ENCODE measurements around the gene PSMG4.

PSMG4 gene

GRCh38 chr6:3277251-3277650, 18.5 kb downstream of the PSMG4 start:
- DNase-seq (ENCODE audit: low spot score): no peak

GRCh38 chr6:3277851-3278416, 19.2 kb downstream of the PSMG4 start:
- DNase-seq (ENCODE audit: low spot score): no peak

GRCh38 chr6:3278691-3279090, 19.9 kb downstream of the PSMG4 start:
- DNase-seq (ENCODE audit: low spot score): no peak

- DNase-seq (ENCODE audit: low spot score): no peak
These were observed 21.3 kb downstream of the PSMG4 start for GRCh38 chr6:3280091-3280490.

- DNase-seq (ENCODE audit: low spot score): no peak
These were observed 22.2 kb downstream of the PSMG4 start for GRCh38 chr6:3280866-3281465.

GRCh38 chr6:3281631-3282475, 23.1 kb downstream of the PSMG4 start:
- no peak for DNase-seq (ENCODE audit: low spot score)

GRCh38 chr6:3282476-3283236, 23.9 kb downstream of the PSMG4 start:
- DNase-seq (ENCODE audit: low spot score): no peak

- no peak for DNase-seq (ENCODE audit: low spot score)
These were observed 24.5 kb downstream of the PSMG4 start for GRCh38 chr6:3283241-3283640.

GRCh38 chr6:3283641-3284435, 25.1 kb downstream of the PSMG4 start:
- no peak for DNase-seq (ENCODE audit: low spot score)

- peak; percentile 69 for DNase-seq (ENCODE audit: low spot score)
These were observed 25.7 kb downstream of the PSMG4 start for GRCh38 chr6:3284436-3284876.

GRCh38 chr6:3285049-3285639, 26.4 kb downstream of the PSMG4 start:
- DNase-seq (ENCODE audit: low spot score): no peak

- DNase-seq (ENCODE audit: low spot score): no peak
These were observed 27.0 kb downstream of the PSMG4 start for GRCh38 chr6:3285732-3286131.

GRCh38 chr6:3286641-3287171, 28.0 kb downstream of the PSMG4 start:
- DNase-seq (ENCODE audit: low spot score): no peak

GRCh38 chr6:3287308-3287707, 28.6 kb downstream of the PSMG4 start:
- no peak for DNase-seq (ENCODE audit: low spot score)

GRCh38 chr6:3287976-3288707, 29.4 kb downstream of the PSMG4 start:
- no peak for DNase-seq (ENCODE audit: low spot score)

- no peak for DNase-seq (ENCODE audit: low spot score)
These were observed 30.2 kb downstream of the PSMG4 start for GRCh38 chr6:3288711-3289663.

GRCh38 chr6:3289664-3290055, 30.9 kb downstream of the PSMG4 start:
- no peak for DNase-seq (ENCODE audit: low spot score)

- DNase-seq (ENCODE audit: low spot score): no peak
These were observed 31.6 kb downstream of the PSMG4 start for GRCh38 chr6:3290149-3290930.

GRCh38 chr6:3290931-3291211, 32.1 kb downstream of the PSMG4 start:
- DNase-seq (ENCODE audit: low spot score): no peak
